Measurements from ENCODE around the gene RASL10B. TPM values are rescaled to one million over a fixed set of nuclear protein-coding genes. Genes with fewer than 3 reads are reported as not detected.

RASL10B gene
- total RNA-seq, 6 experiments from 2014 or later: 0.31 to 2.8 (median 2.3) TPM

DNA sequence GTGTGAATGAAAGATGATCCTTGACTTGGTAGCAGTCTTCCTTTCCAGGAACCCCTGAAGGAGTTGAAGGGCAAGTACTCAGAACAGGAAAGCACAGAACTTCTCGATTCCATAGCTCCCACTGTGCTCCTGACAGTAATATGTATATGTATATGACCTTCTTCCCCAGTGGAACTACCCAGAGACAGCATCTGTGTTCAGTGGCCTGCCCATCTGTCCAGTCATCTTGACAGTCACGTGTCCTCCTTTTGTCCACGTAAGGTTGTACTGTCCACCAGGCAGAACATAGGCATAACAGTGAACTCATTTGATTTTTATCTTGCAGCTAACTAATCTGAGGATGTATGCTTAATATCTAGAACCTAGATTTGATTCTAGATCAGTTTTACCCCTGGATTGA is 37.8 kb upstream of the RASL10B start:
- WGBS (ENCODE audit: insufficient coverage, low coverage, low lambda C conversion rate, missing lambda C conversion rate): 93% methylated on average over 3 of the region's 3 CpGs
- no peak for ATAC-seq
- H3K27me3 ChIP-seq: no peaks in the 10 kb centered on the region
- TF ChIP-seq, protein P1, sequence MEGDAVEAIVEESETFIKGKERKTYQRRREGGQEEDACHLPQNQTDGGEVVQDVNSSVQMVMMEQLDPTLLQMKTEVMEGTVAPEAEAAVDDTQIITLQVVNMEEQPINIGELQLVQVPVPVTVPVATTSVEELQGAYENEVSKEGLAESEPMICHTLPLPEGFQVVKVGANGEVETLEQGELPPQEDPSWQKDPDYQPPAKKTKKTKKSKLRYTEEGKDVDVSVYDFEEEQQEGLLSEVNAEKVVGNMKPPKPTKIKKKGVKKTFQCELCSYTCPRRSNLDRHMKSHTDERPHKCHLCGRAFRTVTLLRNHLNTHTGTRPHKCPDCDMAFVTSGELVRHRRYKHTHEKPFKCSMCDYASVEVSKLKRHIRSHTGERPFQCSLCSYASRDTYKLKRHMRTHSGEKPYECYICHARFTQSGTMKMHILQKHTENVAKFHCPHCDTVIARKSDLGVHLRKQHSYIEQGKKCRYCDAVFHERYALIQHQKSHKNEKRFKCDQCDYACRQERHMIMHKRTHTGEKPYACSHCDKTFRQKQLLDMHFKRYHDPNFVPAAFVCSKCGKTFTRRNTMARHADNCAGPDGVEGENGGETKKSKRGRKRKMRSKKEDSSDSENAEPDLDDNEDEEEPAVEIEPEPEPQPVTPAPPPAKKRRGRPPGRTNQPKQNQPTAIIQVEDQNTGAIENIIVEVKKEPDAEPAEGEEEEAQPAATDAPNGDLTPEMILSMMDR (IDR thresholded peaks at IDR 0.05): no peak
- TF ChIP-seq POLR2A (IDR thresholded peaks at IDR 0.05): no peak
- no peaks in the 10 kb centered on the region for H3K4me1 ChIP-seq
- H3K9me3 ChIP-seq: no peaks in the 10 kb centered on the region
- intact Hi-C loops (cut with DNase I): no loop called here
- no peak overlapping the region for H3K27ac ChIP-seq
- no peaks in the 10 kb centered on the region for H3K36me3 ChIP-seq
- H3K4me3 ChIP-seq: no peak overlapping the region
- no peak for DNase-seq

DNA sequence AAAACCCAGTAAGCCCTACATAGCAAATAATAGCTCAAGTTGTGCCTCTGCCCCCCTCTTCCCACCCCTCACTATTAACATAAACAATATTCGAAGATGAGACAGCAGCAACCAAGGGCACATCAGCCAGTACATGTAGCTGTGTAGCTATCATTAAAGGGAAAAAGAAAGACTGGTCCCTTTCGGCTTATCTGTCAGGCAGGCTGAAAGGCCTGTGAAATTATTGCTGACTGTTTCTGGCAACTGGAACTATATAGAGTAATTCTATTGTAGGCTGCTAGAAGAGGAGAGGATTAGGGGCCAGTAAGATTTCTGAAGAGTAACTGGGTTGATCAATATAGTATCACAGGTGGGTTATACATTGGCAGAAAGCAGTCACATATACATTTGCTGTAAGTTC is 36.5 kb upstream of the RASL10B start:
- intact Hi-C loops (cut with DNase I): no loop called here
- Histone ChIP-seq H3K27me3 (no peaks in the 10 kb centered on the region), H3K9me3 (no peaks in the 10 kb centered on the region), H3K36me3 (no peaks in the 10 kb centered on the region), H3K27ac (no peak overlapping the region), H3K4me3 (no peak overlapping the region), H3K4me1 (no peaks in the 10 kb centered on the region)
- WGBS (ENCODE audit: insufficient coverage, low coverage, low lambda C conversion rate, missing lambda C conversion rate): 69% methylated on average over 2 of the region's 2 CpGs
- DNase-seq (no peak), ATAC-seq (no peak)
- TF ChIP-seq, protein P1 (IDR thresholded peaks at IDR 0.05): no peak
- TF ChIP-seq POLR2A (IDR thresholded peaks at IDR 0.05): no peak

DNA sequence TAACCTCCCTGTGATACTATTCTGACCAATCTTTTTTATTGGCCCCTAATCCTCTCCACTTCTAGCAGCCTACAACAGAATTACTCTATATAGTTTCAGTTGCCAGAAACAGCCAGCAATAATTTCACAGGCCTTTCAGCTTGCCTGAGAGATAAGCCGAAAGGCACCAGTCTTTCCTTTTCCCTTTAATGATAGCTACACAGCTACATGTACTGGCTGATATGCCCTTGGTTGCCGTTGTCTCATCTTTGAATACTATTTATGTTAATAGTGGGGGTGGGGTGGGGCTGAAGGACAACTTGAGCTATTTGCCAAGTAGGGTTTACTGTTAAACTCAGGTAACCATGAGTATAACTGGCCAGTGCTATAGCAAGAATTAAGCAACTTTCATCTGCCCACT is 35.8 kb upstream of the RASL10B start:
- no peak for TF ChIP-seq POLR2A (IDR thresholded peaks at IDR 0.05)
- TF ChIP-seq, protein P1 (IDR thresholded peaks at IDR 0.05): no peak
- H3K9me3 ChIP-seq: no peaks in the 10 kb centered on the region
- intact Hi-C loops (cut with DNase I): no loop called here
- H3K27me3 ChIP-seq: no peaks in the 10 kb centered on the region
- WGBS (ENCODE audit: insufficient coverage, low coverage, low lambda C conversion rate, missing lambda C conversion rate): 69% methylated on average over 2 of the region's 2 CpGs
- H3K36me3 ChIP-seq: no peaks in the 10 kb centered on the region
- H3K4me3 ChIP-seq: no peak overlapping the region
- H3K27ac ChIP-seq: no peak overlapping the region
- no peak for DNase-seq
- ATAC-seq: peak in 2 of 4 donors; percentile 13 to 46
- no peaks in the 10 kb centered on the region for H3K4me1 ChIP-seq

DNA sequence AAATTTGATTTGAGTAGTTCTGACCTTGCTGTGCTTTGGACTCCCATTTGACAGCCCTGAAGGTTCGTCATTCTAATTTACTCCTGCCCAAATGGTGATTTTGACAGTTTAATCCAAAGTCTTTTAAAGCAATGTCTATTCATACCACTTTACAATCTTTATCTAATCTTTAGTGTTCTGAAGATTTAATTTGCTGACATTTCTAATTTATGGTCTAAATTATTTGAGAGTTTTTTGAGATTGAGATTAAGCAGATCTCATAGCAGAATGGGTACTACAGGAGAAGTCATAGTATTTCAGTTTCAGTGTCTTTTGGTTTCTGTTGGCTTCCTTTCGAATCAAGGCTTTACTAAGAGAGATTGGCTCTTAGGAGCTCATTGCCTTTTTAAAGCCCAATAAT is 32.6 kb upstream of the RASL10B start:
- intact Hi-C loops (cut with DNase I): no loop called here
- Histone ChIP-seq H3K4me3 (no peak overlapping the region), H3K36me3 (no peaks in the 10 kb centered on the region), H3K9me3 (no peaks in the 10 kb centered on the region), H3K27me3 (no peaks in the 10 kb centered on the region), H3K27ac (no peak overlapping the region), H3K4me1 (no peaks in the 10 kb centered on the region)
- ATAC-seq: no peak
- TF ChIP-seq, protein P1 (IDR thresholded peaks at IDR 0.05): no peak
- TF ChIP-seq POLR2A (IDR thresholded peaks at IDR 0.05): no peak
- no peak for DNase-seq
- 95% methylated on average over 2 of the region's 2 CpGs for WGBS (ENCODE audit: insufficient coverage, low coverage, low lambda C conversion rate, missing lambda C conversion rate)

DNA sequence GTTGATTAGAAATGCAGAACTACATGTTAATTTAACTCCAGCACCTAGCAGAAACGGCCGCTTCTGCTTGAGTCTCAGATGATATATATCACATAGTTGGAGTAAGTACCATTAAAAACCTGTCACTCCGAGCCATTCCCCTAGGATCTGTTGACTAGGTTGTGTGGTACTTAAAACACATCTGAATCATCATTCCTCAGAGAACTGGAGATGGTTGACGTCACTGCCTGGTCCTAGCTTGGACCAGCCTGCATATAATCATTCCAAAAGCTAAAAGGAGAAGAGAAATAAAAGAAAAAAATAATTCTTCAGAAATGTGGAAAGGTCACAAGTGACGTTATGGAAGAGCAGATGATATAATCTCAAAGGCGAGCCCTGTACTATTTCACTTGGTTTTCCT is 31.3 kb upstream of the RASL10B start:
- Histone ChIP-seq H3K4me3 (no peak overlapping the region), H3K36me3 (no peaks in the 10 kb centered on the region), H3K27ac (no peak overlapping the region), H3K27me3 (no peaks in the 10 kb centered on the region), H3K4me1 (no peaks in the 10 kb centered on the region), H3K9me3 (no peaks in the 10 kb centered on the region)
- WGBS (ENCODE audit: insufficient coverage, low coverage, low lambda C conversion rate, missing lambda C conversion rate): 97% methylated on average over 6 of the region's 6 CpGs
- DNase-seq (no peak), ATAC-seq (no peak)
- intact Hi-C loops (cut with DNase I): no loop called here
- TF ChIP-seq POLR2A (IDR thresholded peaks at IDR 0.05): no peak
- TF ChIP-seq, protein P1 (IDR thresholded peaks at IDR 0.05): no peak
